Measurements from ENCODE around the gene ACY1. TPM values are rescaled to one million over a fixed set of nuclear protein-coding genes. Genes with fewer than 3 reads are reported as not detected.

Gene ACY1
- total RNA-seq, 1 donor from 2014 or later: 14.6 TPM

Small RNA genes lying within 50 kb of the gene (small RNA-seq; reads per million reads assigned to genes)
- not detected for gene AC115284.1

Other genes starting within 250 kb of the ACY1 start
- gene IQCF6, start 204.3 kb upstream of the ACY1 start, total RNA-seq: not detected
- gene IQCF2, start 121.9 kb upstream of the ACY1 start, total RNA-seq: not detected
- gene IQCF5, start 107.9 kb upstream of the ACY1 start, total RNA-seq: not detected
- not detected for gene IQCF1, start 80.2 kb upstream of the ACY1 start, total RNA-seq
- gene RRP9, start 41.6 kb upstream of the ACY1 start, total RNA-seq: 14.6 TPM
- gene PARP3, start 41.2 kb upstream of the ACY1 start, total RNA-seq: 6.3 TPM
- gene GPR62, start 28.2 kb upstream of the ACY1 start, total RNA-seq: 0.52 TPM
- gene PCBP4, start 16.1 kb upstream of the ACY1 start, total RNA-seq: 33.4 TPM
- 7.8 TPM for gene ABHD14B, start 9.5 kb upstream of the ACY1 start, total RNA-seq
- 8.9 TPM for gene ABHD14A, start 8.5 kb upstream of the ACY1 start, total RNA-seq
- gene RPL29, start 12.4 kb downstream of the ACY1 start, total RNA-seq: 1,532 TPM
- 5.2 TPM for gene DUSP7, start 73.0 kb downstream of the ACY1 start, total RNA-seq
- 2.6 TPM for gene POC1A, start 170.9 kb downstream of the ACY1 start, total RNA-seq
- 31.3 TPM for gene ALAS1, start 214.6 kb downstream of the ACY1 start, total RNA-seq
- gene TLR9, start 242.1 kb downstream of the ACY1 start, total RNA-seq: not detected

Measured in skeletal muscle tissue (tissue), 2 donors.